GM21367 (cell line): ENCODE data around the gene LCN15.
"Not testable (repeated sequence)": the region's sequence is repeated elsewhere in the genome, so short reads cannot be mapped to it uniquely, and the experiment has no call there.

Source experiments
- ATAC-seq: cut with Tn5 transposase; IDR thresholded peaks from one replicate; pipeline ENCODE4 v1.9.1; 2021; ENCODE audit not compliant: unreplicated experiment

LCN15 gene, protein sequence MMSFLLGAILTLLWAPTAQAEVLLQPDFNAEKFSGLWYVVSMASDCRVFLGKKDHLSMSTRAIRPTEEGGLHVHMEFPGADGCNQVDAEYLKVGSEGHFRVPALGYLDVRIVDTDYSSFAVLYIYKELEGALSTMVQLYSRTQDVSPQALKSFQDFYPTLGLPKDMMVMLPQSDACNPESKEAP

DNA sequence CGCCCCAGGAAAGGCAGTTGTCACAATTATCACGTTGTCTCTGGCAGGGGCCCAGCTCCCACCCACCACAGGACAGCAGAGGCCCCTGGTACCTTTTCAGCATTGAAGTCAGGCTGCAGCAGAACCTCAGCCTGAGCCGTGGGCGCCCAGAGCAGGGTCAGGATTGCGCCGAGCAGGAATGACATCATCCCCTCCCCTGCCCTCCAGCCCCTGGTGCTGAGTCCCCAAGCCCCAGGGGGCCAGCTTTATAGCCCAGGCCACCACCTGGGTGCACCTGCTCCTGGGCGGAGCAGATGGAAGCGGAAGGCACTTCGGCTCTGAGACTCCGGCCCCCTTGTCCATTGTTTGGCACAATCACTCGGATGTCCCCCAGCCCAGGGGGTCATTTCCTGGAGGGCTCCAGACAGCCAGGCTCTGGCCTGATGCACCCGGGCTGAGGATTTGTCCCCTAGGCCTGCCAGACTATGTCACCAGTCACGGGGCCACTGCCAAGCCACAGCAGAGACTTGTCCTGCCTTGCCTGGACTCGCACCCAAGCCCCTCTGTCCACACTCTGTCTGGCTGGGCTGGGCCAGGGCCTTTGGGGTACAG lies at the start of gene LCN15:
TSS of gene LCN15 (minus strand) at position 218 of the 591 bp plus-strand sequence. CDS start at position 188, 30 bp downstream.
- no peak for ATAC-seq

GRCh38 chr9:136808806-136809158 lies 44.5 kb upstream of the LCN15 start:
- no peak for ATAC-seq

DNA sequence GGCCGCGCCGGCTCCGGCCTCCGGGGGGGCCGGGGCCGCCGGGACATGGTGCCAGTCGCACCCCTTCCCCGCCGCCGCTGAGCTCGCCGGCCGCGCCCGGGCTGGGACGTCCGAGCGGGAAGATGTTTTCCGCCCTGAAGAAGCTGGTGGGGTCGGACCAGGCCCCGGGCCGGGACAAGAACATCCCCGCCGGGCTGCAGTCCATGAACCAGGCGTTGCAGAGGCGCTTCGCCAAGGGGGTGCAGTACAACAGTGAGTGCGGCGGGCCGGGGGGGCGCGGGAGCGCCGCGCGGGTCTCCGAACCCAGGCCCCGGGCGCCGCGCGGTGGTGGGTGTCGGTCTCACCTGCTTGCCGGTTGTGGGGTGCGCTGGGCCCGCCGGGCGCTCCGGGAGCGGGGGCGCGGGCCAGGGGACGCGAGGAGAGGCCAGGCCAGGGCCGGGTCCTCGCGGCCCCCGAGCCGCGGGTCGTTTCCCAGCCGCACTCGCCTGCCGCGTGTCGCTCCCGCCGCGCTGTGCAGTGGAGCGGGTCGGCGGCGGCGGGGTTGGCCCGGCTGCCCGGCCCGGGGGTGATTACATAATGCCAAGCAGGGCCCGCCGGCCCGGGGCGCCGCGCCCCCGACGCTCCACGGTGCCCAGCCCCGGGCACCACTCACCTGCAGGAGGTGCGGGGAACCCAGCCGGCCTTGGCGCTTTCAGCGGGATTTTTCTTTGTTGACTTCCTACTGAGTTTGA lies 43.9 kb upstream of the LCN15 start:
- peak; percentile 23 for ATAC-seq

DNA sequence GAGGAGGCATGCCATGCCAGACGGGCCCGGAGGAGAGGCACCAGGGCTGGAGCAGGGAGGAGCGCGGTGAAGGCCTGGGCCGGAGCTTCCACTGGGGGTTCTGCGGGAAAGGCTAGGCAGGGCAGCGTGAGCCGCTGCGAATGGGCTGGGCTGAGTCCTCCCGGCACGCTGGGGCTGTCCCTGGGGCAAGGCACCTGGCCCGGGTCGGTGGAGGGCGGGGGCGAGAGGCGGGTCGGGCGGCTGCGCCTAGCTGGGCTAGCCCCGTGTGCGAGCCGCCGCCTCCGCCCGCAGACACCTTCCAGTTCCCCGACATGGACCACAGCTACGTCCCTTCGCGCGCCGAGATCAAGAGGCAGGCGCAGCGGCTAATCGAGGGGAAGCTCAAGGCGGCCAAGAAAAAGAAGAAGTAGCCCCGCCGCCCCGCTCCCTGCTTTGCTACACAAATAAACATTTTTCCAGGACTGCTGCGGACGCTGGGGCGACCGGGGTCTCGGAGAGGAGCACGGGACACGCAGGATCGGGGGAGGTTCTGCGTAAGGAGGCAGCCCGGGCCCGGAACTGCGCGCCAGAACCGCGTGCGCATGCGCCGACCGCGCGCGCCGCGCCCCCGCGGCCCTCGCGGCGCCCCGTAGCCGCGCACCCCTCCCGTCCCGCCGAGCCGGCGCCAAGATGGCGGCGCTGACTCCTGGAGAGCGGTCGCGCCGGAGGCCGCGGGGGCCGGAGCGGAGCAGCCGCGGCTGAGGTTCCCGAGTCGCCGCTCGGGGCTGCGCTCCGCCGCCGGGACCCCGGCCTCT lies 43.2 kb upstream of the LCN15 start, which contains the start of gene RABL6:
TSS of gene RABL6 (plus strand) at position 668 of the 794 bp plus-strand sequence. CDS start 249 bp downstream, outside the sequence.
- ATAC-seq, result peak; percentile 69

DNA sequence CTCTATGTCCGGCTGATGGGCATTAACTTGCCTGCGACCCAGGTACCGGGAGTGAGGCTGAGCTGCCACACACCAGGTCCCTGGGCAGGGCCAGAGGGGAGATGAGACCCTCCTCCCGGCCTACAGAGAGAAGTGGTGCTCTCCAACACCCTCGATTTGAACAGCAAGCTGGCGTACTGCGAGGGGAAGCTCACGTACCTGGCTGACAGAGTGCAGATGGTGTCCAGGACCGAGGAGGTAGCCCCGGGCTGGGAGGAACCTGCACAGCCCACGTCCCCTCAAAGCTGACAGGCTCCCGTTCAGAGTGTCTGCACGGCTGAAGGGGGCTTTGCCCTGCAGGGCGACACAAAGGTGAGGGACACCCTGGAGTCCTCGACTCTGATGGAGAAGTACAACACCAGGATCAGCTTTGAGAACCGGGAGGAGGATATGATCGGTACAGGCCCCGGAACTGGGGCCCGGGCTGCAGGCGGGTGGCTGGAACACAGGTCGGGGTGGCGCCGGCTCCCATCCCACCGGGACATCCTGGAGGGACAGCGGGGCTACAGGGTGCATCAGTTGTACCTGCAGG lies 42.4 kb upstream of the LCN15 start:
- no peak for ATAC-seq

- ATAC-seq, result no peak
Observed at GRCh38 chr9:136806067-136806466, 41.7 kb upstream of the LCN15 start.

- no peak for ATAC-seq
Observed at GRCh38 chr9:136805207-136805740, 41.0 kb upstream of the LCN15 start.

DNA sequence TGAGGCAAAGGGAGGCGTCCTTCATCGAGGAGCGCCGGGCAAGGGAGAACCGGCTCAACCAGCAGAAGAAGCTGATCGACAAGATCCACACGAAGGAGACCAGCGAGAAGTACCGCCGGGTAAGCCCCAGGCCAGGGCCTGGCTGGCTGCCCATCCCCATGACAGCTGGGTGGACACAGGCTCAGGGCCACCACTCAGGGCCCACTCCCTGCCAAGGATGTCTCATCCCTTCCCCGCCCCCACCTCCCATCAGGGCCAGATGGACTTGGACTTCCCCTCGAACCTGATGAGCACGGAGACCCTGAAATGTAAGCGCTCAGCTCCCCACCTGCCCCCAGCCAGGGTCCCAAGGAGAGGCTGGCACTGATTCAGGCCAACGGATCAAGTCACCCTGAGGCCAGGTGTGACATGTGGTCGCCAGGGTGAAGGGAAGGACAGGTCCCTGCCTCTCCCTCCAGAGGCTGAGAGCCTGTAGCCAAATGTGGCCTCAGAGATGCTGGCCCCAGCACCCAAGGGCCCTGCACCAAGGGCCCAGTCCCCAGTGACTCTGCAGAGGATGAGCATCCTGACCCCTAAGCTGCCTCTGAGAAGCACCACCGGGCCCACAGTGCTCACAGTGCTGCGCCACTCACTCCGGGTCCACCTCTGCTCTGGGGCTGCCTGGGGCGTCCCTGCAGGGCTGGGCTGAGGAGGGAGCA lies 40.3 kb upstream of the LCN15 start:
- no peak for ATAC-seq

DNA sequence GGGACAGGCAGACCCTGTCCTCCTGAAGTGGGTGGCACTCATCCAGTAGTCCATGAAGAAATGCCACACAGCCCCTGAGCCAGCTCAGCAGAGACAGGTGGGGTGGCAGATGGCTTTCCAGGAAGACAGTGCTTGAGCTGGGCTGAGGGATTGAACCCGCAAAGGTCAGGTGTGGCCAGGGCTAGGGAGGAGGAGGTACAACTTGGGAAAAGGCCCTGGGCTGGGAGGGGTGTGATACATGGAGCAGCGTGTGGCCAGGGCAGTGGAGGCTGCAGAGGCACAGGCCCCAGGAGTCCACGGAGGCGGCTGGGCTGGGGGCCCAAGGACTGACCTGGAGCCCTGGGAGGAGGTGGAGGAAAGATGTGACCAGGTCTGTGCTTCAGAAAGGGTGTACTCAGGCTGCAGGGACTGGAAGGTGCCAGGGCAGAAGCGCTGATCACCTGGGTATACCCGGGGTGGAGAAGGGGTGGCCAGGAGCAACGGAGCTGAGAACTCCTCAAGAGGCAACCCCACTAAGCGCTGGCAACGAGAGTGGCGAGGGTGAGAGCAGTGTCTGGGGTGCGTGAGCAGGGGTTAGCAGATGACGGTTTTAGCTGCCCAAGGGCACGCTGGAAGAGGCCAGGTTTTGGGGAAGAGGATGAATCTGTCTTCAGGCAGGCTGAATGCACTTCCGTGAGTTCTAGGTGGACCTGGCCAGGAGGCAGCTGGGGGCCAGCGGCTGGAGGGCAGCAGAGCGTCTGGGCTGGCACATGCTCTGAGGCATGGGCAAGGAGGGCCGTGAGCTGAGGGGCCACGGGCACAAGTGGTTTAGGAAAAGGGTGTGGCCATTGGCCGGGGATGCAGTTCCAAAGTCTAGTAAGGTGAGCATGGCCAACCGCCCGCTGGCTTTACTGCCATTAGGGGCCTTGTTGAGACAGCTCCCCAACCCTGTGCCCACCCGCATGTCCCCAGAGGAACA lies 39.5 kb upstream of the LCN15 start:
- no peak for ATAC-seq

DNA sequence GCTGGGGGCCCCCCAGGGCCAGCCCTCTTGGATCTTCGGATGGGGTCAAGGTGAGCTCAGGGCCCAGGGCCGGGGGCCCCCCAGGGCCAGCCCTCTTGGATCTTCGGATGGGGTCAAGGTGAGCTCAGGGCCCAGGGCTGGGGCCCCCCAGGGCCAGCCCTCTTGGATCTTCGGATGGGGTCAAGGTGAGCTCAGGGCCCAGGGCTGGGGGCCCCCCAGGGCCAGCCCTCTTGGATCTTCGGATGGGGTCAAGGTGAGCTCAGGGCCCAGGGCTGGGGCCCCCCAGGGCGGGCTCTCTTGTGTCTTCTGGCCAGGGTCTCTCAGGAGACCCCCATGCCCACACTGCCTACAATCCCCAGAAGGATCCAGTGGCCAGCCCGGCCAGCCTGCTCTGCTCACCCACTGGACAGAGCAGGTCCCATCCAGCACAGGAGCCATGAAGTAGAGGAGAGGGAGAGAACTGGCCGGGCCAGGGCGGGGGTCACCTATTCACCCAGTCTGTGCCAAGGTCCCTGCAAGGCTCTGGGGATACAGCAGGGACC lies 38.8 kb upstream of the LCN15 start:
- ATAC-seq, result not testable (repeated sequence)

DNA sequence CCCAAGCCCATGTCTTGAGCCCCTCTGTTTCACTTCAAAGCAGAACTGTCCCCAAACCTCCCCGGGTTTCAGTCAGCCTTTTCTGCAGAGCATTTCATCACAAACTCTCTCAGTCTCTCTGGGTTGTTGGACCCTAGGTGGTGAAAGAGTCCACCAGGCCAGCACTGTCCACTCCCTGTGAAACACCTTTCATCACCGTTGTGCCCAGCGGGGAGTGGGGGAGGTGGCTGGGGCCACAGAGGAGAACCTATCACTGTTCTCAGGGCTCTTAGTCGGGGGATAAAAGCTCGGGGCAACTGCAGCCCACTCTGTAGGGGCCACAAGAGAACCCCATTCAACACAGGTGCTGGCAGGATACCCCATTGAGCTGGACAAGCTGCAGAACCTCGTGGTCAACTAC lies 38.0 kb upstream of the LCN15 start:
- no peak for ATAC-seq

DNA sequence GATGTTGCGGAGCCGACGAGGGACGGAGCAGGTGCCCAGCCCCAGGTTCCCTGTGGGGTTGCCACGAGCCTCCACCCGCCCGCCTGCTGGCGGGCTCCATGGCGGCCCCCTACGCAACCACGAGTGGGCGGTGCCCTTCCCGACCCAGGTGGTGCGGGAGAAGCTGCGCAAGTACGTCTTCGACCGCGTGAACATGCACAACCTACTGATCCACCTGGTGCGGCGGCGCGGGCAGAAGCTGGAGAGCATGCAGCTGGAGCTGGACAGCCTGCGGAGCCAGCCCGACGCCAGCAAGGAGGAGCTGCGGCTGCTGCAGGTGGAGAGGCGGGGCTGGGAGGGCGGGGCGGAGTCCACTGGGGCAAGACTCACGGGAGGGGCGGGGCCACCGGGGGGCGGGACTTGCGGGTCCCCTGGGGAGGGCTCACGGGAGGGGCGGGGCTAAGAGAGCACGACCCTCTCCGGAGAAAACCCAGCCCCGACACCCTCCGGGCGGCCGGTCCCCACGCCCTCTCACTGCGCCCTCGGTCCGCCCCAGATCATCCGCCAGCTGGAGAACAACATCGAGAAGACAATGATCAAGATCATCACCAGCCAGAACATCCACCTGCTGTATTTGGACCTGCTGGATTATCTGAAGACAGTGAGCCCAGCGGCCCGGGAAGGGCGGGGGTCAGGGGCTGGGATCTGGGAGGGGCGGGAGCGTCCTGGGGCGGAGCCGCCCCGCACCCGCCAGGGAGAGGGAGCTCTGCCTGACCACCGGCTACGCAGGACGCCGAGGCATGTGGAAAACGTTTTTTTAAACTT lies 35.7 kb upstream of the LCN15 start:
- no peak for ATAC-seq

DNA sequence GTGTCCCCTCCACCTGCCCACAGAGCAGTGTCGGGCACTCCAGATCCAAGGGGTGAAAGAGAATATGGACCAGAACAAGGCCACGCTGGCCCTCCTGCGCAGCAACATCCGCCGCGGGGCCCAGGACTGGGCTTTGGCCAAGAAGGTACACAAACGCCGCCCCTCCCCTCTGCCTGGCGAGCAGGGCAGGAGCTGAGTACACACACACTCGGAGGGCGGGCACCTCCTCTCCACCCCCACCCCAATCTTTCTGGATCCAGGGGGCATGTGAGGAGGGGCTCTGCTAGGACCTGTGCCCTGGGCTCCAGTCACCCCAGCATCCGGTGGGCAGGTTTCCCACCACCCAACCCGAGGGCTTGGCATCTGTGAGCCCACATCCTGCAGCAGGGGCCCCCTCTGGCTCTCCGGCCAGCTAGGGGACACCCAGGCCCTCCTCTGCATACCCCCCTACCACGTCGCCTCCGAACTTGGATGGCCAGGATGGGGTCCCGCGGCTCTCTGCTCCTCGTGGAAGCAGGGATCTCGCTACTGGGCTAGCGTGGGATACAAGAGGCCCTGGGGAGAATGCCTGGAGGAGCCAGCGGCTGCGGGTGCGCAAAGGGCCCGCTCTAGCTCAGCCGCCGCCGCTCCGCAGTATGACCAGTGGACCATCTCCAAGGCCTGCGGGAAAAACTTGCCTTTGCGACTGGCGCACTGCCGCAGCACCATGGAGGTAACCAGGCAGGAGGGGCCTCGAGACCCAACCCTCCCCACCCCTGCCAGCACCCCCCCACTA lies 34.9 kb upstream of the LCN15 start:
- no peak for ATAC-seq

DNA sequence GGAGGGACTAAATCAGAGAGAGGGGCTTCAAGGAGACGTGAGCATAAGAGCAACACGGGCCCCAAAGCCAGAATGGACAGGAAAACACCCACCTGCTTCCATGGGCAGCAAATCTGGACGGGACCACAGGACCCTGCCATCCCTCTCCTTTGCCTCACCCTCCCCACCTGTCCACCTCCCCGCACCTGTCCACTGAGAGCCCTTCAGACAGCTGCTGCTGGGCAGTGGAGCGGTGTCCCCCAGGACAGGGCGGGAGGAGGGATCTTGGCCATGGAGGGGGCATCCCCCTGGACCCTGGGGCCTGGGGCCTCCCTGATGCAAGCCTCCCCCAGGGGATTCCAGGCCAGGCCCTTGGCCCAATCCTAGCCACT lies 34.4 kb upstream of the LCN15 start:
- no peak for ATAC-seq

- not testable (repeated sequence) for ATAC-seq
Observed at GRCh38 chr9:136796775-136797347, 32.5 kb upstream of the LCN15 start.

DNA sequence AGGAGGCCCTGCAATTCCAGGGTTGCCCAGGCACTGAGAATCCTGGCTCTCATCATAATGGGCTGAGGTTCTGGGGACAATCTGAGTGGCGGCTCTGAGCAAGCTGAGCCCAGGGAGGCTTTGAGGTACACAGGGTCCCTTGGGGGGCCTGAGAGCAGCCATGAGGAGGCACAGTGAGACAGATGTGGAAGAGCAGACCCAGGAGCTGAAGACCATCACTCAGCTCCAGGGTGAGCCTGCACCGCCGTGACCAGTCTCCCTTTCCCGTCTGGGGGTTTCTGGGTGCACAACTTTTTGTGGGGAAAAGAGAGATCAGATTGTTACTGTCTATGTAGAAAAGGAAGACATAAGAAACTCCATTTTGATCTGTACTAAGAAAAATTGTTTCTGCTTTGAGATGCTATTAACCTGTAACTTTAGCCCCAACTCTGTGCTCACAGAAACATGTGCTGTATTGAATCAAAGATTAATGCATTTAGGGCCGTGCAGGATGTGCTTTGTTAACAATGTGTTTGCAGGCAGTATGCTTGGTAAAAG lies 32.0 kb upstream of the LCN15 start, which contains the start of gene CCDC183:
TSS of gene CCDC183 (plus strand) at position 101 of the 537 bp plus-strand sequence. CDS start at position 161, 60 bp downstream.
- ATAC-seq, result no peak

- ATAC-seq, result no peak
Observed at GRCh38 chr9:136795000-136795348, 30.7 kb upstream of the LCN15 start.
